NCI-H1436 treated with DMSO at 0.1 percent for 48 hours (cell line): ENCODE data around the gene IFIT2.
"Not testable (repeated sequence)": the region's sequence is repeated elsewhere in the genome, so short reads cannot be mapped to it uniquely, and the experiment has no call there.

ENCODE experiments used
- DNase-seq: peaks from one replicate; lab custom pipeline; 2025; lab: John Stamatoyannopoulos, UW

IFIT2 gene

DNA sequence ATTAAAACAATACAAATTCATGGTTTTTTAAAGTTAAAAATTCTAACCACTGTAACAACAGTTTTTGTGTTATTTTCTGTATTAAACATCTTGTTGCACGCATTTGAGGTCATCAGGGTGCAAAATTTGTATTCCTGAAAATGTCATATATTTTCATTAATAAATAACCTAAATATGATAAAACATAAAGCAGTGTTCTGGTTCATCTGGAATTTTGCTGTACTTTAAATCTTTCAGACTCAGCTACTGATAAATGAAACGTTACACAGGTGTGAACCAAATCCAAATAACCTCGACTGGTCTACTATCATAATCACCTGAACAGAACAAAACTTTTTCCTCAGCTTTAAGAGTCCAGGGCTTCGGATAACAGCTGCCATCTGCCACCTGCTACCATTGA lies 6.9 kb downstream of the IFIT2 start:
- no peak for DNase-seq

DNA sequence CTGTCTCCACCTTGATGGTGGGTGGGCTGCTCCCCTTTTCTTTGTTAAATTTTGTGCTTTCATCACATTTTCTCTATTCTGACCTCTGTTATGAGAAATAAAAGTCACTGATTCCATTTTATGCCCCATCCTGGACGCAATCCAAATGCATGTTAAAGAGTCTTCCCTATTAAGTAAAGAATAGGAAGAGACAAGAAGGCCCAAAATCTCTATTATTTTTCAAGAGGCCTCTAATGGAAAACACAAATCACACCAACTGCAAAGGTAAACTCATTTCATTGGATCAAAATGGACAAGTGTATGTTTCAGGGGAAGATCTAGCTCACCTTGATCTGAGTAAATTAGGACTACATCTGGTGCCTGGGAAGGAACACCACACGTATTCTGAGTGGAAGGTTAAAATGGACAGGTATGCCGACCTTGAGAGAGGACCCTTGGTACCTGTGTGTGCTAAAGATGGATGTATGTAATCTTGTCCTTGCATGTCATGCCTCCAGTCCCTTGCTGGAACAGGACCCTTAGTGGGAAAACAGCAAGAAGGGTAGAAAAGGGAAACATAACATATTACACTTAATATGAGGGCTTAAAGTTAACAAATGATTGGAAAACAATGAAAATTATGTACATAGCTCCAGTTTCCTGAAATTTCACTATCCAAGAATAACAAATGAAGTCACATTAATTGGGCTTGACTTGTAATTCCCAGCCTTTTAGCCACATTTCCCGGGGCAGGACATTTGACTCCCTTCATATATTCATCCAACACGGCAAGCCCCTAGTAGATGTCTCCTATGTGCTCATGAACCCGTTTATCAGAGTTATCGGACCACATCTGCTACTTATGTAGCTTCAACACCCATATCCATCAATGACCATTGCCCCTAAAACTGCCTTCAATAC lies 7.6 kb downstream of the IFIT2 start:
- no peak for DNase-seq

- no peak for DNase-seq
These were observed 8.4 kb downstream of the IFIT2 start for GRCh38 chr10:89310056-89310893.

GRCh38 chr10:89312973-89313372 lies 11.1 kb downstream of the IFIT2 start:
- DNase-seq, result no peak

DNA sequence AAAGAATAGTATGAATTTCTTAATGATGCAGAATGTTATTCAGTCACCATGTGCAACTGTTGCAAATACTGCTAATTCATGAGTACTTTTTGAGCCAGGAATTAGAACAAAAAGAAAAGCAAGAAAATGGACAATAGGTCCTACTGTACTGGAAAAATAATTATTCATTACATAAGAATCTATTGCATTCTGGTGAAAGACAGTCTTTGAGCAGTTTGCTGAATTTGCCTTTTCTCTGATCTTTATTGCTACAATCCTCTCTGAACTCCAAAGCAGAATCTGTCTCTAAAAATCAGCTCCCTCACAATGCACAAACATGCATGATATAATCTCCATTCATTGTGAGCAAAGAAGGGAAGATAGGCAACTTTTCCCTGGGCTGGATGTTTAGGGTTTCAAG lies 12.8 kb downstream of the IFIT2 start:
- DNase-seq, result no peak

- DNase-seq, result not testable (repeated sequence)
These were observed 16.2 kb downstream of the IFIT2 start for GRCh38 chr10:89318047-89318446.

GRCh38 chr10:89325081-89325480 lies 23.2 kb downstream of the IFIT2 start:
- not testable (repeated sequence) for DNase-seq

DNA sequence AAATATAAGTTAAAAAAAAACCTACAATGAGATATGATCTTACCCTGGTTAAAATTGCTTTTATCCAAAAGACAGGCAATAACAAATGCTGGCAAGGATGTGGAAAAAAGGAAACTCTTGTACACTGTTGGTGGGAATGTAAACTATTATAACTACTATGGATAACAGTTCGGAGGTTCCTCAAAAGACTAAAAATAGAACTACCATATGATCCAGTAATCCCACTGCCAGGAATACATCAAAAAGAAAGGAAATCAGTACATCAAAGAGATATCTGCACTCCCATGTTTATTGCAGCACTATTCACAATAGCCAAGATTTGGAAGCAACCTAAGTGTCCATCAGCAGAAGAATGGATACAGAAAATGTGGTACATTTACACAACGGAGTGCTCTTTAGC lies 24.0 kb downstream of the IFIT2 start:
- DNase-seq, result not testable (repeated sequence)

GRCh38 chr10:89327803-89328441 lies 26.1 kb downstream of the IFIT2 start, which contains the start of gene IFIT3:
IFIT3 (plus strand) TSS chr10:89327997; CDS start chr10:89328074, 77 bp downstream.
- DNase-seq, result no peak

DNA sequence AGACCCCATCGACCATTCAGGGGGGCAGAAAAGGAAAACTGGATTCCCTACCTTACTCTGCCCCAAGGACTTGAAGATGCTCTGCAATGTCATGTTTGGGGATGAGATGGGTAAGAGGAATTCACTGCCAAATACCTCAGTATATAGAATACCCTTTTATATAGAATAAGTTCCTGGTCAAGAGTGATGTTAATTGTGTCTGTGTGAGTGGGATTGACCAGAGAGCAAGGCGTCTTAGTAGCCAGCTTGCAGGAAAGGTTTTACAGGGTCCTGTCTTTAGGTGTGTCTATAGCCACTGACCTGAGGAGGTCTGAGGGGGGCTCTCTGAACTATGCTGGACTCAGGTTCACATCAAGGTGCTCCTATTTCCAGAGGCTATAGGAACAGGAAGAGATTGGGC lies 27.3 kb downstream of the IFIT2 start:
- no peak for DNase-seq

DNA sequence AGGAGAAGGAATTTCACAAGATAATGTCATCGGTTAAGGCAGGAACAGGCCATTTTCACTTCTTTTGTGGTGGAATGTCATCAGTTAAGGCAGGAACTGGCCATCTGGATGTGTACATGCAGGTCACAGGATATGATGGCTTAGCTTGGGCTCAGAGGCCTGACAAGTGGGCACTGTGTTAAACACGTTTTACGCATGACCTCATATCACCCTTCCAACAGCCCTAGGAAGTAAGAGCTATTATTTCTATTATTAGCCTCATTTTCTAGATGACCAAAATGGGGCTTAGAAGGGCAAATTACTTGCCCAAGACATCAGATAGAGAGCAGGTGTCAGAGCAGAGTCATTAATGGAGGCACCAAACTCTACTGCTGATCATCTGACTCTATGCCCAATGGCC lies 28.2 kb downstream of the IFIT2 start:
- not testable (repeated sequence) for DNase-seq

GRCh38 chr10:89330537-89331212 lies 28.8 kb downstream of the IFIT2 start:
- no peak for DNase-seq

DNA sequence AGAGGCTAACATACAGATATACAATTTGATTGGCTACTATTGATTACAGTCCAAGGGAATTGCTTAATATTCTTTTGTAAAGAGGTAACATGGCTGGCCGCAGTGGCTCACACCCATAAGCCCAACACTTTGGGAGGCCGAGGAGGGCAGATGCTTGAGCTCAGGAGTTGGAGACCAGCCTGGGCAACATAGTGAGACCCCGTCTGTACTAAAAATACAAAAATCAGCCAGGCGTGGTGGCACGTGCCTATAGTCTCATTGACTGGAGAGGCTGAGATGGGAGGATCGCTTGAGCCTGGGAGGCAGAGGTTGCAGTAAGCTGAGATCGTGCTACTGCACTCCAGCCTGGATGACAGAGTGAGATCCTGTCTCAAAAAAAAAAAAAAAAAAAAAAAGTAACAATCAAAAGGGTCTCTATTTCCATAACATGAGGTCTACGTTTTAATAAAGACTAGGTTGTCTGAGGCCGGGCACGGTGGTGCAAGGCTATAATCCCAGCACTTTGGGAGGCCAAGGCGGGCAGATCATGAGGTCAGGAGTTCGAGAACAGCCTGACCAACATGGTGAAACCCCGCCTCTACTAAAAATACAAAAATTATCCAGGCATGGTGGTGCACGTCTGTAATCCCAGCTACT lies 29.8 kb downstream of the IFIT2 start:
- DNase-seq, result not testable (repeated sequence)

DNA sequence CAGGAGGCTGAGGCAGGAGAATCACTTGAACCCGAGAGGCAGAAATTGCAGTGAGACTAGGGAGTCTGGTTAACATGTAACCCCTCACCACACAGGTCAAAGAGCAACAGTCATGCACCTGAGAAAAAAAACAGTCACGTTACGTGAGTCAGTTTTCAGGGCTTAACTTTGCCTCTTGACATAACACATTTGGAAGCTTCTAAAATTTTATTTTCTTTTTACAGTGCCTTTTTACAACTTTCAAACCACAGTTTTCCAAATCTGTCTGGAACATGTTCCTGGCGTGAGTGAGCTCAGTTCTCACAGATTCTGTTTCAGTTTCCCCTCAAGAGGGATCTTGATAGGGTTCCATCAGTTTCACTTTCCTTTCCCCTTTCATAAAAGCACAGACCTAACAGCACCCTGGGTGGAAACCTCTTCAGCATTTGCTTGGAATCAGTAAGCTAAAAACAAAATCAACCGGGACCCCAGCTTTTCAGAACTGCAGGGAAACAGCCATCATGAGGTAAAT lies 30.3 kb downstream of the IFIT2 start:
- DNase-seq, result no peak

DNA sequence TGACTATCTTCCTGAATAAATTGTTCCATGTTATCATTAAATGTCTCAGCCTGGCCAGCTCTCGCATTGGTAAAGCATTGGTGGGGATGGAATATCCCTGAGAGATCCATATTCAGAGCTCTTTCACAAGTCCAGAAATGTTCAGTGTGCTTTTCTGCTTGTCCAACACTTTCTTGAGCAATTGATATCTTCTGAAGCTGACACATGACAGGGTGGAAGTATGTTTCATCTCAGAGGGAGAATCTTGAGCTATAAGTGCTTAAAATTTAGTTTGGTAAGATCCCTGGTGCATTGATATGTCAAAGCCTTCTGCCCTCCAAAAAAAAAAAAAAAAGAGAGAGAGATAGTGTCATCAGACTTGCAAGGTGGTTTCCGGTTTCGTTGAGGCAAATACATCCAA lies 33.4 kb downstream of the IFIT2 start:
- DNase-seq, result no peak

DNA sequence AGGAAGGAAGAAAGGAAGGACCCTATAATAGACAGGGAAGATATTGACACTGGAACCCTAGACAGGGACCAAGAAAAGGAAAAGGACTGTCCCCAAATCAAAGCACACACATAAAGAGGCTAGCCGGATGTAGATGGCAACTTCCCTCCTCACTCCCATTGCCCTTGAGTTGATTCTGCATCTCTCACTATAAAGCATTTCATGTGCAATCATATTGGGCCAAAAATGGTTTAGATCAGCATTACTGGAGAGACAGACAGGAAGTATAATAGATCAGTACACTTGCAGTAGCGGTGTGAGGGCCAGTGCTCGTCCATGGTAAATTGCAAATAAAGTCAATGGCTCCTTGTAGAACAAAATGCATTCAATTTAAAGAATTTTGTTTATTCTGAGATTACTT lies 34.4 kb downstream of the IFIT2 start:
- no peak for DNase-seq

DNA sequence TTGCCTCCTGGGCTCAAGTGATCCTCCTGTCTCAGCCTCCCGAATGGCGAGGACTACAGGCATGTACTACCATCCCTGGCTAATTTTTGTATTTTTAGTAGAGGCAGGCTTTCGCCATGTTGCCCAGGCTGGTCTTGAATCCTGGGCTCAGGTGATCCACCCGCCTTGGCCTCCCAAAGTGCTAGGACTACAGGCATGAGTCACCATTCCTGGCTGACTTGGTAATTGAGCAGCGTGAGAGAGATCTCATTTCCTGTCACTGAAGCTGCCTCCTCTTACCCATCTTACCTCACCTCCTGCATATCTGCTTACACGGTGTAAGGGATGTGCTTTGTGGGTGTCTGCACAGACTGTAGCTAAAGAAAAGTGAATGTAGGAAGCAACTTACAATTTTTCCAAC lies 35.6 kb downstream of the IFIT2 start:
- no peak for DNase-seq

DNA sequence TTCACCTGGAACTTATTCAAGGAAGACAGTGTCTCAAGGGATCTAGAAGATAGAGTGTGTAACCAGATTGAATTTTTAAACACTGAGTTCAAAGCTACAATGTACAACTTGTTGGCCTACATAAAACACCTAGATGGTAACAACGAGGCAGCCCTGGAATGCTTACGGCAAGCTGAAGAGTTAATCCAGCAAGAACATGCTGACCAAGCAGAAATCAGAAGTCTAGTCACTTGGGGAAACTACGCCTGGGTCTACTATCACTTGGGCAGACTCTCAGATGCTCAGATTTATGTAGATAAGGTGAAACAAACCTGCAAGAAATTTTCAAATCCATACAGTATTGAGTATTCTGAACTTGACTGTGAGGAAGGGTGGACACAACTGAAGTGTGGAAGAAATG lies 36.9 kb downstream of the IFIT2 start:
- DNase-seq, result no peak

- no peak for DNase-seq
These were observed 38.0 kb downstream of the IFIT2 start for GRCh38 chr10:89339875-89340274.

DNA sequence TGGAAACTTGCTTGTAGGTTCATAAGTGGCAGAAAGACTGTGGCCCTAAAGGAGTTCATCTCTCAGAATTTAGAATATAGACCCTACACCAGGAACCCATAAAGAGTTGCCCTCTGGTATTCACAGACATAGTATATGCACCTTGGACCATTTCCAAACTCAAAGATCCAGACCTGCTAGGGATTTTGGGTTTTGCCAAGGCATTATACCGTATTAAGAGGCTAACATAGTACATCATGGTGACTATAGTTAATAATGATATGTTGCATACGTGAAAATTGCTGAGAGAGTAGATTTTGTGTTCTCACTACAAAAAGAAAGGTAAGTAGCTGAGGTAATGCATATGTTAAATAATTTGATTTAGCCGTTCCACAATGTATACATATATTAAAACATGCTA lies 39.8 kb downstream of the IFIT2 start:
- no peak for DNase-seq
